A549 (cell line): ENCODE results near the gene PRIMPOL. TPM values are rescaled to one million over a fixed set of nuclear protein-coding genes. Genes with fewer than 3 reads are reported as not detected.

Experiments
- ATAC-seq, 2 experiments: fragments of 200-7000 bp in 1 of 2; fragments of >200 bp in 1 of 2; cut with Nextera tagmentation in 1 of 2; cut with Tn5 transposase in 1 of 2; 3 replicates each; pipeline versions ENCODE4 v1.8.0 to v1.9.1; 2018 to 2020; ENCODE audit warnings: mild to moderate bottlenecking in 1 of 2, moderate library complexity in 1 of 2
- CTCF ChIA-PET: fragments of 300-600 bp; sonication (Branson Sonifier 250); formaldehyde crosslinking; extraction: SDS; loops from one replicate; lab custom pipeline; 2021; ENCODE audit warnings: antibody characterized with exemption, inconsistent platforms; lab: Yijun Ruan, JAX
- POLR2A ChIA-PET: fragments of 350-600 bp; formaldehyde crosslinking; extraction: SDS; loops from one replicate; lab custom pipeline; 2021; ENCODE audit warnings: antibody characterized with exemption, inconsistent platforms; lab: Yijun Ruan, JAX
- DNase-seq, 2 experiments: peaks; one replicate each; pipeline versions ENCODE4 v3.0.0 to v3.0.0-alpha.2; 2011 to 2016; ENCODE audit warnings: low read depth in 1 of 2, low spot score in 1 of 2
- FAIRE-seq: peaks from 2 replicates; lab custom pipeline; 2011; peaks lifted over from hg19 to GRCh38; lab: Jason Lieb, UNC
- H3K27ac ChIP-seq, 2 experiments: fragments of >200 bp; sonication (Bioruptor Twin); formaldehyde crosslinking; 3 replicates each; pipeline ENCODE4 v1.5.1; 2016 to 2017
- H3K4me1 ChIP-seq: fragments of >200 bp; sonication (Bioruptor Twin); formaldehyde crosslinking; 3 replicates; pipeline ENCODE4 v1.6.1; 2016
- H3K4me2 ChIP-seq: fragments of >200 bp; sonication (Bioruptor Twin); formaldehyde crosslinking; 3 replicates; pipeline ENCODE4 v1.6.1; 2016
- H3K4me3 ChIP-seq: fragments of >200 bp; sonication (Bioruptor Twin); formaldehyde crosslinking; 3 replicates; pipeline ENCODE4 v1.5.1; 2016
- H3K9me3 ChIP-seq: fragments of >200 bp; sonication (Bioruptor Twin); formaldehyde crosslinking; 3 replicates; pipeline ENCODE4 v1.6.1; 2016
- CBX2 ChIP-seq: fragments of 200-600 bp; sonication (generic); IDR thresholded peaks from 2 replicates; pipeline ENCODE4 v1.6.1; 2016; ENCODE audit warnings: low read depth, mild to moderate bottlenecking, borderline replicate concordance
- CEBPB ChIP-seq, 2 experiments: fragments of >200 bp in 1 of 2; sonication (Bioruptor Twin) in 1 of 2; formaldehyde crosslinking in 1 of 2; IDR thresholded peaks; 2 replicates each; pipeline ENCODE4 v1.6.1; 2012 to 2016
- CHD4 ChIP-seq: fragments of 200-600 bp; sonication (generic); IDR thresholded peaks from 2 replicates; pipeline ENCODE4 v1.6.1; 2016; ENCODE audit warnings: antibody characterized with exemption, mild to moderate bottlenecking, borderline replicate concordance
- E2F6 ChIP-seq: IDR thresholded peaks from 2 replicates; pipeline ENCODE4 v1.6.1; 2012; ENCODE audit warnings: low read depth, borderline replicate concordance
- EHF ChIP-seq: fragments of 250-450 bp; sonication (Bioruptor Pico); IDR thresholded peaks from 2 replicates; pipeline ENCODE4 v1.5.0; 2020; ENCODE audit warnings: mild to moderate bottlenecking
- EHMT2 ChIP-seq: fragments of 200-600 bp; sonication (generic); IDR thresholded peaks from 2 replicates; pipeline ENCODE4 v1.6.1; 2016; ENCODE audit warnings: antibody characterized with exemption, low read depth, mild to moderate bottlenecking, moderate library complexity
- ELK1 ChIP-seq: fragments of 150-350 bp; IDR thresholded peaks from 2 replicates; pipeline ENCODE4 v1.6.1; 2014; ENCODE audit warnings: low read depth, mild to moderate bottlenecking, low read length
- ESRRA ChIP-seq: fragments of 150-350 bp; IDR thresholded peaks from 2 replicates; pipeline ENCODE4 v1.6.1; 2014; ENCODE audit warnings: mild to moderate bottlenecking, low read length, borderline replicate concordance
- FOXS1 ChIP-seq: fragments of 250-450 bp; sonication (Bioruptor Pico); IDR thresholded peaks from 2 replicates; pipeline ENCODE4 v1.5.0; 2020; ENCODE audit warnings: mild to moderate bottlenecking, moderate library complexity
- GATA3 ChIP-seq: IDR thresholded peaks from 2 replicates; pipeline ENCODE4 v1.6.1; 2012; ENCODE audit warnings: borderline replicate concordance
- HDAC2 ChIP-seq: fragments of 200-600 bp; sonication (generic); IDR thresholded peaks from 2 replicates; pipeline ENCODE4 v1.6.1; 2016
- HES2 ChIP-seq: fragments of >200 bp; sonication (Bioruptor Twin); formaldehyde crosslinking; IDR thresholded peaks from 2 replicates; pipeline ENCODE4 v1.6.1; 2016
- HOXB5 ChIP-seq: fragments of 250-450 bp; sonication (Bioruptor Pico); IDR thresholded peaks from 2 replicates; pipeline ENCODE4 v1.5.0; 2020; ENCODE audit warnings: mild to moderate bottlenecking, moderate library complexity
- KDM5A ChIP-seq: fragments of 200-600 bp; sonication (generic); IDR thresholded peaks from 2 replicates; pipeline ENCODE4 v1.6.1; 2016; ENCODE audit warnings: antibody characterized with exemption, mild to moderate bottlenecking
- MAZ ChIP-seq: fragments of 150-350 bp; IDR thresholded peaks from 2 replicates; pipeline ENCODE4 v1.6.1; 2014; ENCODE audit warnings: antibody characterized with exemption, low read depth, low read length, borderline replicate concordance
- NFE2L2 ChIP-seq: fragments of 150-350 bp; conservative IDR thresholded peaks from 2 replicates; pipeline ENCODE4 v1.6.1; 2014; ENCODE audit warnings: low read length
- NPAS2 ChIP-seq: fragments of 250-450 bp; sonication (Bioruptor Pico); IDR thresholded peaks from 2 replicates; pipeline ENCODE4 v1.8.0; 2022; ENCODE audit warnings: mild to moderate bottlenecking, moderate library complexity, borderline replicate concordance
- NR3C1 ChIP-seq: fragments of >200 bp; sonication (Bioruptor Twin); formaldehyde crosslinking; IDR thresholded peaks from 3 replicates; pipeline ENCODE4 v1.6.1; 2017
- PHF8 ChIP-seq: fragments of 200-600 bp; sonication (generic); IDR thresholded peaks from 2 replicates; pipeline ENCODE4 v1.6.1; 2016; ENCODE audit warnings: low read depth, mild to moderate bottlenecking, antibody characterized with exemption, moderate library complexity, borderline replicate concordance
- POLR2A ChIP-seq: IDR thresholded peaks from 2 replicates; pipeline ENCODE4 v1.6.1; 2012; ENCODE audit warnings: mild to moderate bottlenecking, low read length
- RNF2 ChIP-seq: fragments of 200-600 bp; sonication (generic); IDR thresholded peaks from 2 replicates; pipeline ENCODE4 v1.6.1; 2016; ENCODE audit warnings: low read depth, mild to moderate bottlenecking, antibody characterized with exemption, moderate library complexity, borderline replicate concordance
- SMC3 ChIP-seq: fragments of >200 bp; sonication (Bioruptor Twin); formaldehyde crosslinking; IDR thresholded peaks from 3 replicates; pipeline ENCODE4 v1.6.1; 2018; ENCODE audit warnings: inconsistent platforms
- USF2 ChIP-seq: fragments of 450-650 bp; IDR thresholded peaks from 2 replicates; pipeline ENCODE4 v1.6.1; 2014; ENCODE audit warnings: antibody characterized with exemption
- ZFP36 ChIP-seq: fragments of 450-650 bp; IDR thresholded peaks from 2 replicates; pipeline ENCODE4 v1.6.1; 2014; ENCODE audit warnings: borderline replicate concordance; ENCODE audit not compliant: partially characterized antibody
- ZNF302 ChIP-seq: fragments of 250-450 bp; sonication (Bioruptor Pico); IDR thresholded peaks from 2 replicates; pipeline ENCODE4 v1.9.0; 2021; ENCODE audit warnings: inconsistent platforms, mild to moderate bottlenecking, moderate library complexity
- ZSCAN20 ChIP-seq: fragments of 250-450 bp; sonication (Bioruptor Pico); IDR thresholded peaks from 2 replicates; pipeline ENCODE4 v1.8.0; 2022; ENCODE audit warnings: mild to moderate bottlenecking, moderate library complexity
- WGBS: methylation state at CpG from one replicate; pipeline ENCODE4 v1.1.6; 2017; ENCODE audit errors: missing lambda C conversion rate; 5-methylcytosine and 5-hydroxymethylcytosine counted together
- polyA plus RNA-seq, 4 experiments: library from polyadenylated mRNA; depleted of rRNA in 3 of 4; stranded (reverse); fragments of >200 nt; fragmentation: RNase III in 1 of 4; extraction: RNeasy Plus Mini Kit Qiagen cat#74134 plus additional on column Dnase treatment in 1 of 4; gene quantifications; 2 replicates in 3 of 4; 3 replicates in 1 of 4; pipeline ENCODE4 v1.2.3, GENCODE V29; 2011 to 2017
- TF ChIP-seq, protein P1 (sequence below): IDR thresholded peaks from 2 replicates; pipeline ENCODE4 v1.6.1; 2012
- TF ChIP-seq, protein P2 (sequence below): fragments of >200 bp; sonication (Bioruptor Twin); formaldehyde crosslinking; IDR thresholded peaks from 3 replicates; pipeline ENCODE4 v1.5.1; 2016

Gene PRIMPOL
- polyA plus RNA-seq, 2 of the 4 experiments (the other 2 are of a cell fraction), result 10.0 to 23.9 TPM

- CTCF ChIA-PET, result no interaction called here
- POLR2A ChIA-PET, result no interaction called here
- WGBS, result 88% methylated on average over 9 of the region's 9 CpGs
- Histone ChIP-seq H3K9me3 (no peaks in the 10 kb centered on the region), H3K4me3 (no peak overlapping the region), H3K27ac (no peak overlapping the region), H3K4me2 (no peak overlapping the region), H3K4me1 (no peaks in the 10 kb centered on the region)
- FAIRE-seq (no peak), ATAC-seq (no peak), DNase-seq (no peak)
- no peak for TF ChIP-seq ZNF302
- no peak for TF ChIP-seq HES2
- TF ChIP-seq EHMT2, result no peak
Measured at GRCh38 chr4:184668096-184668495, 18.6 kb downstream of the PRIMPOL start.

DNA sequence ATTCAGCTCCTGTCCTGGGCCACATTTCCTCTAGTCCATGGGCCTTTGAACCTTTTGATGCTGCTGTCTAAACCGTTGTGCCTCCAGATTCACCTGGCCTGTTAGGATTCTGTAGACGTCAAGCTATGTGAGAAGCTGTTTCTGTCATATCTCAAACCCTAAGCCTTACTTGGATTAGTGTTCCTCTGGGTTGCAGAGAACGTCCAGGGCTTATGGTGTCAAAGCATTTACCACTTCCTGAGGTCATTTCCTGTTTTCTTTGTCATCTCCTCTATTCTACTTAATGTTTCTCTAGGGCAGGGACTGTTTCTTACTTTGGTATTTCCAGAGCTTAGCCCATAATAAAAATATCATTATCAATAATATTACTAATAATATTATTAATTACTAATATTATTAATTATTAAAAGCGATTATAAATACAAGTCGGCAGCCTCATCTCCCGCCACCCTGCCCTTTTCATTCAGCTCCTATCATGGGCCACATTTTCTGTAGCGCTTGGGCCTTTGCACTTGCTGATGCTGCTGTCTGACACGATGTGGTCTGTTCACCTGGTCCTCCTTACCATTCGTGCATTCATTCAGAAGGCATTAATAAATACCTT lies 19.1 kb downstream of the PRIMPOL start:
- 93% methylated on average over 9 of the region's 9 CpGs for WGBS
- ATAC-seq, result no peak
- FAIRE-seq, result no peak

DNA sequence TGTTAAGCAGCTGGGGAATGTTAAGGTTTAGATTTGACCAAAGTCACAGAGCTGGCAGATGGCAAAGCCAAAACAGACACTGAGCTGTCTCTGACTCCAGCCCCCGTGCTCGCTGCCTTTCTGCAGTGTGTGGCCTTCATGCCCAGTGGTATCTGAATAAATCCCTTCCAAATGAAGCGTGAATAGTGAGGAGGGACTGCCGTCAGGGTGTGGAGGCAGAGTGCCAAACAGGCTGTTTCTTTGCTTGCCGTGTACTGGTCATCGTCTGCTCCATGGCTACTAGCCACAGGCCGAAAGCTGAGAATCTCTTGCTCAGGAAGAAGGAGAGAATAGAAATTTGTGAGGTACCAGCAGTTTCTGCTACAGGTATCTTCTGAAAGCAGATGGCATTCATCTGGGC lies 19.7 kb downstream of the PRIMPOL start:
- Histone ChIP-seq H3K4me1 (no peaks in the 10 kb centered on the region), H3K4me2 (no peak overlapping the region), H3K9me3 (no peaks in the 10 kb centered on the region), H3K4me3 (no peak overlapping the region), H3K27ac (no peak overlapping the region)
- POLR2A ChIA-PET, result no interaction called here
- ATAC-seq (no peak), DNase-seq (no peak), FAIRE-seq (no peak)
- CTCF ChIA-PET, result no interaction called here
- WGBS, result 93% methylated on average over 7 of the region's 7 CpGs
- TF ChIP-seq SMC3 (no peak), CBX2 (no peak), KDM5A (no peak), CHD4 (no peak), USF2 (no peak), RNF2 (no peak), GATA3 (no peak), E2F6 (no peak), POLR2A (no peak), NR3C1 (no peak), ZFP36 (no peak), NPAS2 (CRISPR knock-in tag) (no peak)
- TF ChIP-seq, protein P1, sequence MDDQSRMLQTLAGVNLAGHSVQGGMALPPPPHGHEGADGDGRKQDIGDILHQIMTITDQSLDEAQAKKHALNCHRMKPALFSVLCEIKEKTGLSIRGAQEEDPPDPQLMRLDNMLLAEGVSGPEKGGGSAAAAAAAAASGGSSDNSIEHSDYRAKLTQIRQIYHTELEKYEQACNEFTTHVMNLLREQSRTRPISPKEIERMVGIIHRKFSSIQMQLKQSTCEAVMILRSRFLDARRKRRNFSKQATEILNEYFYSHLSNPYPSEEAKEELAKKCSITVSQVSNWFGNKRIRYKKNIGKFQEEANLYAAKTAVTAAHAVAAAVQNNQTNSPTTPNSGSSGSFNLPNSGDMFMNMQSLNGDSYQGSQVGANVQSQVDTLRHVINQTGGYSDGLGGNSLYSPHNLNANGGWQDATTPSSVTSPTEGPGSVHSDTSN, result no peak

More for the DNA sequence above, 19.1 kb downstream of the PRIMPOL start:
- TF ChIP-seq ELK1 (no peak), CHD4 (no peak), FOXS1 (CRISPR knock-in tag) (no peak), GATA3 (no peak), ZSCAN20 (CRISPR knock-in tag) (no peak), NFE2L2 (no peak), MAZ (no peak), HDAC2 (no peak), EHMT2 (no peak), HOXB5 (CRISPR knock-in tag) (no peak), CEBPB (IDR thresholded peaks at IDR 0.05) (no peak), PHF8 (no peak), ESRRA (no peak), EHF (CRISPR knock-in tag) (no peak), RNF2 (no peak)
- TF ChIP-seq, protein P2, sequence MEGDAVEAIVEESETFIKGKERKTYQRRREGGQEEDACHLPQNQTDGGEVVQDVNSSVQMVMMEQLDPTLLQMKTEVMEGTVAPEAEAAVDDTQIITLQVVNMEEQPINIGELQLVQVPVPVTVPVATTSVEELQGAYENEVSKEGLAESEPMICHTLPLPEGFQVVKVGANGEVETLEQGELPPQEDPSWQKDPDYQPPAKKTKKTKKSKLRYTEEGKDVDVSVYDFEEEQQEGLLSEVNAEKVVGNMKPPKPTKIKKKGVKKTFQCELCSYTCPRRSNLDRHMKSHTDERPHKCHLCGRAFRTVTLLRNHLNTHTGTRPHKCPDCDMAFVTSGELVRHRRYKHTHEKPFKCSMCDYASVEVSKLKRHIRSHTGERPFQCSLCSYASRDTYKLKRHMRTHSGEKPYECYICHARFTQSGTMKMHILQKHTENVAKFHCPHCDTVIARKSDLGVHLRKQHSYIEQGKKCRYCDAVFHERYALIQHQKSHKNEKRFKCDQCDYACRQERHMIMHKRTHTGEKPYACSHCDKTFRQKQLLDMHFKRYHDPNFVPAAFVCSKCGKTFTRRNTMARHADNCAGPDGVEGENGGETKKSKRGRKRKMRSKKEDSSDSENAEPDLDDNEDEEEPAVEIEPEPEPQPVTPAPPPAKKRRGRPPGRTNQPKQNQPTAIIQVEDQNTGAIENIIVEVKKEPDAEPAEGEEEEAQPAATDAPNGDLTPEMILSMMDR, result no peak
- TF ChIP-seq, protein P1, result no peak
- no peak for DNase-seq
- POLR2A ChIA-PET, result no interaction called here
- CTCF ChIA-PET, result no interaction called here
- Histone ChIP-seq H3K4me1 (no peaks in the 10 kb centered on the region), H3K4me3 (no peak overlapping the region), H3K9me3 (no peaks in the 10 kb centered on the region), H3K4me2 (no peak overlapping the region), H3K27ac (no peak overlapping the region)
